ENCODE results near the gene CDK11B.
"Not testable (repeated sequence)": the region's sequence is repeated elsewhere in the genome, so short reads cannot be mapped to it uniquely, and the experiment has no call there.

CDK11B gene

DNA sequence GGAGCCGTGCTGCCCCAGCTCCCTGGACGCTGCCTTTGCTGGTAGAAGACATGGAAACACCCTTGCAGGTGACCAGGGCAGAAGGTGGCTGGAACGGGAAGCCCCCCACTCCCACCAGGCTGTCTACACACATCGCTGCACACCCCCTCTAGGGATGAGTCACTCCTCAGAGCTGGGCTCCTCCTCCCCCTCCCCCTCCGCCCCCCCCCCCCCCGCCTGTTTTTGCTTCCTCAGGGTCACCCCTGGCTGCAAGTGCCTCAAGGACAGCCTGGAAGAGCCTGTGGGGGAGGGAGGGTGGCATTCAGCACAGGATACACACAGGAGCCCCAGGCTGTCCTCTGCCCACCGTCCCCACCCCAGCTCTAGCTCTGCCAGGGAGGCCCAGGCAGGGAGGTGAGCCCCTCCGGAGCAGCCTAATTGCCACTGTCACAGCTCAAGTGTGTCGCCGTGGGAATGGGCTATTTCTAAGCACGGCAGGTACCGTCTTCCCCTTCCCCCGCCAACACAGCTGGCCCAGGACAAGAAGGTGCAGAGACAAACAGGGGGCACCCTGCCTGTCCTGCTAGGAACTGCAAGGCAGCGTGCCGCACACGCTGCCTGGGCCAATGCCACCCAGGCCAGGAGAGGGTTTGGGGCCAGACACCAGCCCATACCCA is 61.4 kb downstream of the CDK11B start:
- DNase-seq: peak; percentile 87

- peak; percentile 21 for DNase-seq
Measured at GRCh38 chr1:1596493-1597274, 62.1 kb downstream of the CDK11B start.

DNA sequence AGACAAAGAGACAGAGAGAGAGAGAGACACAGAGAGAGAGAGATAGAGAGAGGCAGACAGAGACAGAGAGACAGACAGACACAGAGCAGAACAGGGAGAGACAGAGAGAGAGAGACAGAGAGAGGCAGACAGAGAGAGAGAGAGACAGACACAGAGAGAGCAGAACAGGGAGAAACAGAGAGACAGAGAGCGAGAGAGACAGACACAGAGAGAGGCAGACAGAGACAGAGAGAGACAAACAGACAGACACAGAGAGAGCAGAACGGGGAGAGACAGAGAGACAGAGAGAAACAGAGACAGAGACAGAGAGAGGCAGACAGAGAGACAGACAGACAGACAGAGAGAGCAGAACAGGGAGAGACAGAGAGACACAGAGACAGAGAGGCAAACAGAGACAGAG is 63.5 kb downstream of the CDK11B start:
- not testable (repeated sequence) for DNase-seq

- peak; percentile 46 for DNase-seq
Measured at GRCh38 chr1:1594602-1595260, 64.1 kb downstream of the CDK11B start.

- peak; percentile 3 for DNase-seq
Measured at GRCh38 chr1:1593834-1594601, 64.8 kb downstream of the CDK11B start.

DNA sequence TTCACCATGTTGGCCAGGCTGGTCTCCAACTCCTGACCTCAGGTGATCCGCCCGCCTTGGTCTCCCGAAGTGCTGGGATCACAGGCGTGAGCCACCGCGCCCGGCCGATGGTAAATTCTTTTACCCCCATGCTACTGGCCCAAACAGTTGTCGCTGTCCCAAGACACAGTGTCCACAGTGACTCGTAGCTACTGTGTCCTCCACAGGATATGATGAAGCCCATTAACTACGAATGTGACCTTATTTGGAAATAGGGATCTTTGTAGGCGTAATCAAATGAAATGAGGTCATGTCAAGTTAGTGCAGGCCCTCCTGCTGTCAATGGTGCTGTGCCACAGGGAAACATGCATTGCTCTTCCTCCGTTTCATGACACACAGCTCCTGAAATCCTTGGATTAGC is 67.4 kb downstream of the CDK11B start:
- DNase-seq: no peak
